ENCODE results near the gene PRKCE.
A peak's percentile ranks its signal among the peaks of the same experiment; 100 is the strongest.
"Not testable (repeated sequence)": the region's sequence is repeated elsewhere in the genome, so short reads cannot be mapped to it uniquely, and the experiment has no call there.

PRKCE gene

GRCh38 chr2:45889053-45889452 is 237.6 kb downstream of the PRKCE start:
- DNase-seq (ENCODE audit: low read depth, low spot score), result peak; percentile 46

- no peak for DNase-seq (ENCODE audit: low read depth, low spot score)
Measured at GRCh38 chr2:45889620-45890370, 238.3 kb downstream of the PRKCE start.

GRCh38 chr2:45890371-45890646 is 238.8 kb downstream of the PRKCE start:
- DNase-seq (ENCODE audit: low read depth, low spot score), result not testable (repeated sequence)

- DNase-seq (ENCODE audit: low read depth, low spot score), result no peak
Measured at GRCh38 chr2:45890819-45891218, 239.3 kb downstream of the PRKCE start.

GRCh38 chr2:45891719-45892424 is 240.4 kb downstream of the PRKCE start:
- DNase-seq (ENCODE audit: low read depth, low spot score), result no peak

- DNase-seq (ENCODE audit: low read depth, low spot score), result no peak
Measured at GRCh38 chr2:45892425-45892745, 240.9 kb downstream of the PRKCE start.

GRCh38 chr2:45892757-45893156 is 241.3 kb downstream of the PRKCE start:
- DNase-seq (ENCODE audit: low read depth, low spot score), result no peak

- no peak for DNase-seq (ENCODE audit: low read depth, low spot score)
Measured at GRCh38 chr2:45894211-45894610, 242.7 kb downstream of the PRKCE start.

GRCh38 chr2:45895241-45895861 is 243.9 kb downstream of the PRKCE start:
- DNase-seq (ENCODE audit: low read depth, low spot score), result no peak

GRCh38 chr2:45896311-45896710 is 244.8 kb downstream of the PRKCE start:
- no peak for DNase-seq (ENCODE audit: low read depth, low spot score)

GRCh38 chr2:45897842-45898241 is 246.4 kb downstream of the PRKCE start:
- DNase-seq (ENCODE audit: low read depth, low spot score), result no peak

GRCh38 chr2:45898819-45899218 is 247.3 kb downstream of the PRKCE start:
- DNase-seq (ENCODE audit: low read depth, low spot score), result no peak

GRCh38 chr2:45899926-45900325 is 248.5 kb downstream of the PRKCE start:
- DNase-seq (ENCODE audit: low read depth, low spot score), result no peak

- DNase-seq (ENCODE audit: low read depth, low spot score), result no peak
Measured at GRCh38 chr2:45901468-45902032, 250.1 kb downstream of the PRKCE start.

- DNase-seq (ENCODE audit: low read depth, low spot score), result no peak
Measured at GRCh38 chr2:45902380-45902779, 250.9 kb downstream of the PRKCE start.

GRCh38 chr2:45902781-45903375 is 251.4 kb downstream of the PRKCE start:
- no peak for DNase-seq (ENCODE audit: low read depth, low spot score)

GRCh38 chr2:45904267-45904945 is 252.9 kb downstream of the PRKCE start:
- no peak for DNase-seq (ENCODE audit: low read depth, low spot score)

GRCh38 chr2:45904946-45905631 is 253.6 kb downstream of the PRKCE start:
- no peak for DNase-seq (ENCODE audit: low read depth, low spot score)

GRCh38 chr2:45905632-45905958 is 254.1 kb downstream of the PRKCE start:
- DNase-seq (ENCODE audit: low read depth, low spot score), result no peak

- no peak for DNase-seq (ENCODE audit: low read depth, low spot score)
Measured at GRCh38 chr2:45907592-45907991, 256.1 kb downstream of the PRKCE start.
